OCI-LY1 (cell line): ENCODE results near the gene CYLC1.
A peak's percentile ranks its signal among the peaks of the same experiment; 100 is the strongest.

Source experiments
- H2AFZ ChIP-seq: fragments of 200-600 bp; sonication (generic), shearing (Covaris generic); 2 replicates; pipeline ENCODE4 v1.6.0; 2014; ENCODE audit warnings: antibody characterized with exemption, mild to moderate bottlenecking, low read length
- H3F3A ChIP-seq: fragments of 200-600 bp; sonication (generic), shearing (Covaris generic); 2 replicates; pipeline ENCODE4 v1.6.0; 2014; ENCODE audit warnings: mild to moderate bottlenecking, antibody characterized with exemption, low read length, moderate library complexity; ENCODE audit not compliant: insufficient read depth
- H3K27ac ChIP-seq: fragments of 200-600 bp; sonication (generic); 2 replicates; pipeline ENCODE4 v1.5.1; 2014; ENCODE audit warnings: low read length, mixed run types, mild to moderate bottlenecking, low read depth; ENCODE audit not compliant: poor library complexity, severe bottlenecking
- H3K27me3 ChIP-seq: fragments of 200-600 bp; sonication (generic); 2 replicates; pipeline ENCODE4 v1.6.0; 2014; ENCODE audit warnings: antibody characterized with exemption, mild to moderate bottlenecking, low read length, moderate library complexity; ENCODE audit not compliant: insufficient read depth
- H3K36me3 ChIP-seq: fragments of 200-600 bp; sonication (generic); 2 replicates; pipeline ENCODE4 v1.6.1; 2014; ENCODE audit warnings: mild to moderate bottlenecking, antibody characterized with exemption, low read length, moderate library complexity, mixed read lengths; ENCODE audit not compliant: insufficient read depth
- H3K4me1 ChIP-seq: fragments of 200-600 bp; sonication (generic); 2 replicates; pipeline ENCODE4 v1.5.1; 2014; ENCODE audit warnings: mild to moderate bottlenecking, low read length, moderate library complexity; ENCODE audit not compliant: insufficient read depth, severe bottlenecking
- H3K4me2 ChIP-seq: fragments of 200-600 bp; sonication (generic), shearing (Covaris generic); 2 replicates; pipeline ENCODE4 v1.6.1; 2014; ENCODE audit warnings: low read length
- H3K4me3 ChIP-seq: fragments of 200-600 bp; sonication (generic); 2 replicates; pipeline ENCODE4 v1.5.1; 2014; ENCODE audit warnings: low read length, low read depth, mild to moderate bottlenecking, mixed read lengths; ENCODE audit not compliant: poor library complexity, severe bottlenecking
- H3K79me2 ChIP-seq: fragments of 200-600 bp; shearing (Covaris generic); 2 replicates; pipeline ENCODE4 v1.6.1; 2016; ENCODE audit warnings: mixed run types, low read length, mixed read lengths; ENCODE audit not compliant: insufficient read depth
- H3K9ac ChIP-seq: fragments of 200-600 bp; sonication (generic), shearing (Covaris generic); 2 replicates; pipeline ENCODE4 v1.6.1; 2014; ENCODE audit warnings: mild to moderate bottlenecking, low read length, mixed read lengths
- H3K9me2 ChIP-seq: fragments of 200-600 bp; sonication (generic), shearing (Covaris generic); 2 replicates; pipeline ENCODE4 v1.6.1; 2014; ENCODE audit warnings: low read depth, mild to moderate bottlenecking, low read length, mixed read lengths
- H3K9me3 ChIP-seq: fragments of 200-600 bp; shearing (Covaris generic); 2 replicates; pipeline ENCODE4 v1.6.1; 2014; ENCODE audit warnings: low read length, mixed read lengths
- H4K20me1 ChIP-seq: fragments of 200-600 bp; sonication (generic), shearing (Covaris generic); 2 replicates; pipeline ENCODE4 v1.6.0; 2016; ENCODE audit warnings: mild to moderate bottlenecking, low read length; ENCODE audit not compliant: insufficient read depth
- CTCF ChIP-seq: fragments of 200-600 bp; sonication (generic), shearing (Covaris generic); IDR thresholded peaks from 2 replicates; pipeline ENCODE4 v1.5.1; 2017; ENCODE audit warnings: mild to moderate bottlenecking, antibody characterized with exemption, low read length, moderate library complexity, mixed read lengths
- EZH2 ChIP-seq: fragments of 200-600 bp; sonication (generic), shearing (Covaris generic); IDR thresholded peaks from 2 replicates; pipeline ENCODE4 v1.8.0; 2017; ENCODE audit warnings: borderline replicate concordance, mixed run types, mild to moderate bottlenecking, antibody characterized with exemption, low read length, moderate library complexity, mixed read lengths

The CYLC1 gene

GRCh38 chrX:83845397-83845796 lies 15.5 kb upstream of the CYLC1 start:
- peak; percentile 59 for TF ChIP-seq CTCF
- no peak for TF ChIP-seq EZH2

GRCh38 chrX:83847339-83847738 lies 13.6 kb upstream of the CYLC1 start:
- no peak for TF ChIP-seq EZH2
- TF ChIP-seq CTCF, result no peak
- Histone ChIP-seq H3K4me3 (no peak overlapping the region), H3K4me2 (no peak overlapping the region), H2AFZ (no peak overlapping the region), H3K79me2 (no peaks in the 10 kb centered on the region), H3K4me1 (peaks cover 5% of the 10 kb centered on the region), H3F3A (no peaks in the 10 kb centered on the region), H3K9me3 (no peaks in the 10 kb centered on the region), H3K9ac (no peak overlapping the region), H3K27me3 (no peaks in the 10 kb centered on the region), H3K36me3 (no peaks in the 10 kb centered on the region), H3K9me2 (no peaks in the 10 kb centered on the region), H4K20me1 (no peaks in the 10 kb centered on the region), H3K27ac (no peak overlapping the region)

More at GRCh38 chrX:83845397-83845796, 15.5 kb upstream of the CYLC1 start:
- no peaks in the 10 kb centered on the region for H3K79me2 ChIP-seq
- no peak overlapping the region for H3K27ac ChIP-seq
- H3K9me3 ChIP-seq, result no peaks in the 10 kb centered on the region
- no peaks in the 10 kb centered on the region for H3K36me3 ChIP-seq
- no peaks in the 10 kb centered on the region for H3K27me3 ChIP-seq
- no peaks in the 10 kb centered on the region for H3K9me2 ChIP-seq
- H3F3A ChIP-seq, result no peaks in the 10 kb centered on the region
- no peak overlapping the region for H3K4me3 ChIP-seq
- no peaks in the 10 kb centered on the region for H4K20me1 ChIP-seq
- H3K4me2 ChIP-seq, result no peak overlapping the region
- peaks cover 5% of the 10 kb centered on the region for H3K4me1 ChIP-seq
- no peak overlapping the region for H2AFZ ChIP-seq
- no peak overlapping the region for H3K9ac ChIP-seq

- Histone ChIP-seq H3K9me2 (no peaks in the 10 kb centered on the region), H3K4me3 (no peak overlapping the region), H4K20me1 (no peaks in the 10 kb centered on the region), H3K27ac (no peak overlapping the region), H3K4me1 (no peaks in the 10 kb centered on the region), H3K9ac (no peak overlapping the region), H2AFZ (no peak overlapping the region), H3K9me3 (no peaks in the 10 kb centered on the region), H3K4me2 (no peak overlapping the region), H3K27me3 (no peaks in the 10 kb centered on the region), H3F3A (no peaks in the 10 kb centered on the region), H3K36me3 (no peaks in the 10 kb centered on the region), H3K79me2 (no peaks in the 10 kb centered on the region)
- TF ChIP-seq EZH2, result no peak
- no peak for TF ChIP-seq CTCF
These were observed 27.6 kb downstream of the CYLC1 start for GRCh38 chrX:83888585-83888984.
